Measurements from ENCODE around the gene CD302. TPM values are rescaled to one million over a fixed set of nuclear protein-coding genes. Genes with fewer than 3 reads are reported as not detected.

CD302 gene
- total RNA-seq, 1 donor from 2014 or later = 1.1 TPM

- Histone ChIP-seq H3K27me3 (no peaks in the 10 kb centered on the region), H3K4me3 (no peak overlapping the region), H4K20me1 (ENCODE audit: low read depth) (no peaks in the 10 kb centered on the region), H3K27ac (no peak overlapping the region), H3K79me2 (ENCODE audit: low read depth) (no peaks in the 10 kb centered on the region), H3K9me3 (ENCODE audit: low read depth) (no peaks in the 10 kb centered on the region), H2AFZ (replicated peaks) (no peak overlapping the region), H3K4me2 (no peak overlapping the region), H3K4me1 (no peaks in the 10 kb centered on the region), H3K9ac (no peak overlapping the region), H3K36me3 (no peaks in the 10 kb centered on the region), H3F3A (ENCODE audit: low read depth) (peaks cover 27% of the 10 kb centered on the region)
- peaks cover 7% of the 10 kb centered on the region for H3K36me3 Mint-ChIP-seq
- no peaks in the 10 kb centered on the region for H3K4me1 Mint-ChIP-seq
- TF ChIP-seq EZH2 (IDR thresholded peaks at IDR 0.05) (no peak), CTCF (IDR thresholded peaks at IDR 0.05) (no peak), EZH2phosphoT487 (IDR thresholded peaks at IDR 0.05) (no peak)
- no peak overlapping the region for H3K4me3 Mint-ChIP-seq
- DNase-seq (ENCODE audit: low spot score) = no peak
- H3K27ac Mint-ChIP-seq = no peak overlapping the region
- no peaks in the 10 kb centered on the region for H3K9me3 Mint-ChIP-seq
- H3K27me3 Mint-ChIP-seq (ENCODE audit: insufficient read depth, low read depth) = peaks cover 2% of the 10 kb centered on the region
Observed at GRCh38 chr2:159773426-159773825, 24.6 kb downstream of the CD302 start.

- no peak overlapping the region for H3K9ac ChIP-seq
- no peaks in the 10 kb centered on the region for H3K27me3 ChIP-seq
- no peak overlapping the region for H3K27ac Mint-ChIP-seq
- H4K20me1 ChIP-seq (ENCODE audit: low read depth) = peaks cover 3% of the 10 kb centered on the region
- no peak overlapping the region for H3K27ac ChIP-seq
- no peak for DNase-seq (ENCODE audit: low spot score)
- H3K79me2 ChIP-seq (ENCODE audit: low read depth) = no peaks in the 10 kb centered on the region
- peaks cover 20% of the 10 kb centered on the region for H3F3A ChIP-seq (ENCODE audit: low read depth)
- H3K4me3 ChIP-seq = no peak overlapping the region
- H3K36me3 Mint-ChIP-seq = peaks cover 21% of the 10 kb centered on the region
- H3K9me3 Mint-ChIP-seq = no peaks in the 10 kb centered on the region
- no peak for TF ChIP-seq CTCF (IDR thresholded peaks at IDR 0.05)
- TF ChIP-seq EZH2phosphoT487 (IDR thresholded peaks at IDR 0.05) = no peak
- no peak for TF ChIP-seq EZH2 (IDR thresholded peaks at IDR 0.05)
- H3K27me3 Mint-ChIP-seq (ENCODE audit: insufficient read depth, low read depth) = no peaks in the 10 kb centered on the region
- no peak overlapping the region for H3K4me2 ChIP-seq
- H3K4me1 Mint-ChIP-seq = no peaks in the 10 kb centered on the region
- no peaks in the 10 kb centered on the region for H3K4me1 ChIP-seq
- no peaks in the 10 kb centered on the region for H3K9me3 ChIP-seq (ENCODE audit: low read depth)
- peaks cover 17% of the 10 kb centered on the region for H3K36me3 ChIP-seq
- no peak overlapping the region for H3K4me3 Mint-ChIP-seq
- no peak overlapping the region for H2AFZ ChIP-seq (replicated peaks)
Observed at GRCh38 chr2:159769147-159769546, 28.9 kb downstream of the CD302 start.

- no peaks in the 10 kb centered on the region for H3K27me3 Mint-ChIP-seq (ENCODE audit: insufficient read depth, low read depth)
- Histone ChIP-seq H3F3A (ENCODE audit: low read depth) (peaks cover 16% of the 10 kb centered on the region), H3K27ac (no peak overlapping the region), H3K9ac (no peak overlapping the region), H3K36me3 (peaks cover 43% of the 10 kb centered on the region), H3K4me1 (no peaks in the 10 kb centered on the region), H3K4me3 (no peak overlapping the region), H4K20me1 (ENCODE audit: low read depth) (peaks cover 19% of the 10 kb centered on the region), H3K9me3 (ENCODE audit: low read depth) (no peaks in the 10 kb centered on the region), H3K79me2 (ENCODE audit: low read depth) (peaks cover 13% of the 10 kb centered on the region), H3K27me3 (no peaks in the 10 kb centered on the region), H3K4me2 (no peak overlapping the region), H2AFZ (replicated peaks) (no peak overlapping the region)
- peaks cover 46% of the 10 kb centered on the region for H3K36me3 Mint-ChIP-seq
- DNase-seq (ENCODE audit: low spot score) = no peak
- no peaks in the 10 kb centered on the region for H3K9me3 Mint-ChIP-seq
- H3K4me1 Mint-ChIP-seq = no peaks in the 10 kb centered on the region
- H3K27ac Mint-ChIP-seq = no peak overlapping the region
- TF ChIP-seq CTCF (IDR thresholded peaks at IDR 0.05) (no peak), EZH2phosphoT487 (IDR thresholded peaks at IDR 0.05) (no peak), EZH2 (IDR thresholded peaks at IDR 0.05) (no peak)
- no peak overlapping the region for H3K4me3 Mint-ChIP-seq
Observed at GRCh38 chr2:159762075-159762474, 35.9 kb downstream of the CD302 start.
